Mucosa of descending colon (tissue), 3 donors: ENCODE results near the gene CKAP2L. TPM values are rescaled to one million over a fixed set of nuclear protein-coding genes. Genes with fewer than 3 reads are reported as not detected.

Source experiments
- ATAC-seq: fragments of 200-7000 bp; cut with Tn5 transposase; one replicate; pipeline ENCODE4 v1.9.1; 2020; ENCODE audit warnings: mild to moderate bottlenecking, moderate library complexity
- DNase-seq, 3 donors: peaks; one replicate each; pipeline ENCODE4 v3.0.0-alpha.2; 2020
- H3K36me3 ChIP-seq: fragments of 200-600 bp; one replicate; pipeline ENCODE4 v1.8.0; 2021; ENCODE audit warnings: low read depth, mild to moderate bottlenecking
- H3K4me1 ChIP-seq: fragments of 200-600 bp; one replicate; pipeline ENCODE4 v1.8.0; 2021; ENCODE audit warnings: low read depth, mild to moderate bottlenecking
- H3K4me3 ChIP-seq: fragments of 200-600 bp; one replicate; pipeline ENCODE4 v1.8.0; 2021; ENCODE audit warnings: mild to moderate bottlenecking
- H3K9me3 ChIP-seq: fragments of 200-600 bp; one replicate; pipeline ENCODE4 v1.8.0; 2021; ENCODE audit warnings: mild to moderate bottlenecking
- CTCF ChIP-seq: fragments of 200-600 bp; IDR thresholded peaks from one replicate; pipeline ENCODE4 v1.8.0; 2022; ENCODE audit warnings: antibody characterized with exemption, mild to moderate bottlenecking
- intact Hi-C, 2 donors: fragments of 100-400 bp; cut with DNase I in 1 of 2; cut with micrococcal nuclease in 1 of 2; formaldehyde crosslinking; loops; one replicate each; pipeline versions ENCODE4 v1.11.0 to v1.11.1; 2022; cut with DNase I, micrococcal nuclease
- total RNA-seq, 3 donors: library from RNA; stranded (reverse); fragmentation: NEBNext Ultra II Directional in 2 of 3; extraction: Animal tissue kit (Norgen Biotek cat#: 25700) in 2 of 3; gene quantifications; one replicate each; pipeline versions ENCODE4 v1.2.1 to v1.2.4, GENCODE V29; 2021 to 2023
- donor health status: DM: no; HTN: no; CAD: no; lungs with moderate emphysema.
- donor health status: DM: no; HTN: no; CAD: no.
- donor health status: DM: no; HTN: yes; CAD: no.

The CKAP2L gene
- total RNA-seq, 3 donors from 2014 or later = 1.2 to 9.5 (median 2.8) TPM

GRCh38 chr2:112703684-112704083 lies 60.7 kb downstream of the CKAP2L start:
- TF ChIP-seq CTCF = no peak
- intact Hi-C loops = no loop called here
- DNase-seq = no peak

GRCh38 chr2:112701052-112701451 lies 63.4 kb downstream of the CKAP2L start:
- Histone ChIP-seq H3K36me3 (no peaks in the 10 kb centered on the region), H3K9me3 (no peaks in the 10 kb centered on the region), H3K4me1 (no peaks in the 10 kb centered on the region), H3K4me3 (no peak overlapping the region)
- no peak for DNase-seq
- intact Hi-C loops = no loop called here
- peak; percentile 48 for ATAC-seq
- TF ChIP-seq CTCF = no peak

More at GRCh38 chr2:112703684-112704083, 60.7 kb downstream of the CKAP2L start:
- Histone ChIP-seq H3K4me1 (no peaks in the 10 kb centered on the region), H3K9me3 (no peaks in the 10 kb centered on the region), H3K36me3 (no peaks in the 10 kb centered on the region), H3K4me3 (no peak overlapping the region)
- no peak for ATAC-seq

GRCh38 chr2:112699984-112700667 lies 64.3 kb downstream of the CKAP2L start:
- H3K9me3 ChIP-seq = no peaks in the 10 kb centered on the region
- H3K4me3 ChIP-seq = no peak overlapping the region
- no peaks in the 10 kb centered on the region for H3K36me3 ChIP-seq
- H3K4me1 ChIP-seq = no peaks in the 10 kb centered on the region
- intact Hi-C loops = loop anchor here in 1 of 2 donors (10.0 kb wide), 1 partner anchor 75 kb away; no protein-coding TSS in a partner anchor
- peak; percentile 48 for ATAC-seq
- TF ChIP-seq CTCF = no peak
- no peak for DNase-seq

GRCh38 chr2:112698834-112699515 lies 65.4 kb downstream of the CKAP2L start:
- ATAC-seq (no peak), DNase-seq (no peak)
- intact Hi-C loops = loop anchor here in 1 of 2 donors (10.0 kb wide), 1 partner anchor 74 kb away; no protein-coding TSS in a partner anchor

GRCh38 chr2:112694182-112694581 lies 70.2 kb downstream of the CKAP2L start:
- Histone ChIP-seq H3K4me1 (peaks cover 2% of the 10 kb centered on the region), H3K36me3 (no peaks in the 10 kb centered on the region), H3K4me3 (no peak overlapping the region), H3K9me3 (no peaks in the 10 kb centered on the region)
- DNase-seq (no peak), ATAC-seq (no peak)
- intact Hi-C loops = loop anchor here in 1 of 2 donors (10.0 kb wide), 1 partner anchor 69 kb away; no protein-coding TSS in a partner anchor
- TF ChIP-seq CTCF = no peak

More at GRCh38 chr2:112698834-112699515, 65.4 kb downstream of the CKAP2L start:
- H3K9me3 ChIP-seq = no peaks in the 10 kb centered on the region
- no peaks in the 10 kb centered on the region for H3K4me1 ChIP-seq
- H3K36me3 ChIP-seq = no peaks in the 10 kb centered on the region
- no peak for TF ChIP-seq CTCF
- H3K4me3 ChIP-seq = no peak overlapping the region
